Esophagus squamous epithelium (tissue), 4 donors: ENCODE measurements around the gene PKM.

Experiments used
- CTCF ChIP-seq, 6 experiments: fragments of 450-650 bp in 4 of 6; fragments of 200-600 bp in 2 of 6; sonication (generic) in 2 of 6; IDR thresholded peaks; one replicate each; pipeline ENCODE4 v1.5.1; 2016 to 2019; ENCODE audit warnings: antibody characterized with exemption in 6 of 6, mild to moderate bottlenecking in 4 of 6, moderate library complexity in 4 of 6
- POLR2A ChIP-seq, 4 donors: fragments of 450-650 bp; IDR thresholded peaks; one replicate each; pipeline ENCODE4 v1.6.1; 2017; ENCODE audit warnings: antibody characterized with exemption in 4 of 4, mild to moderate bottlenecking in 4 of 4, moderate library complexity in 3 of 4

- no peak for TF ChIP-seq POLR2A (IDR thresholded peaks at IDR 0.05)
- TF ChIP-seq CTCF (IDR thresholded peaks at IDR 0.05): no peak
These were observed 6.8 kb upstream of the PKM start for GRCh38 chr15:72237853-72238224.
